ENCODE data around the gene NR1H2. TPM values are rescaled to one million over a fixed set of nuclear protein-coding genes. Genes with fewer than 3 reads are reported as not detected.

Gene NR1H2
- total RNA-seq, 2 donors from 2014 or later = 57.9 to 60.0 TPM

DNA sequence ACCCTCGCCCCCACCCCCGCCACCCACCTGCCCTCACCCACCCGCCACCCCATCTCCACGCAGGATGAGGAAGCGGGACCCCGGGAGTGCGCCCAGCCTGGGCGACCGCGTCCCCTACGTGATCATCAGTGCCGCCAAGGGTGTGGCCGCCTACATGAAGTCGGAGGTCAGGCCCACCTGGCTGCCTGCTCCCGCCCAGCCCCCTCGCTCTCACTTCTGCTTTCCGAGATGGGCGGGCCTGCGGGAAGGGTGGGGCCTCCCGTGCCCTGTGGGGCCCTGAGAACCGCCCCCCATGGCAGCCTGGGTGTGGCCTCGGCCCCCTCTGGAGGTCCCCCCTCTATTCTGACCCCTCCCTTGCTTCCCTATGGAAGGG, 39.4 kb downstream of the NR1H2 start:
- H3K27ac ChIP-seq = no peak overlapping the region
- no peaks in the 10 kb centered on the region for H3K9me3 ChIP-seq
- TF ChIP-seq, protein P1, sequence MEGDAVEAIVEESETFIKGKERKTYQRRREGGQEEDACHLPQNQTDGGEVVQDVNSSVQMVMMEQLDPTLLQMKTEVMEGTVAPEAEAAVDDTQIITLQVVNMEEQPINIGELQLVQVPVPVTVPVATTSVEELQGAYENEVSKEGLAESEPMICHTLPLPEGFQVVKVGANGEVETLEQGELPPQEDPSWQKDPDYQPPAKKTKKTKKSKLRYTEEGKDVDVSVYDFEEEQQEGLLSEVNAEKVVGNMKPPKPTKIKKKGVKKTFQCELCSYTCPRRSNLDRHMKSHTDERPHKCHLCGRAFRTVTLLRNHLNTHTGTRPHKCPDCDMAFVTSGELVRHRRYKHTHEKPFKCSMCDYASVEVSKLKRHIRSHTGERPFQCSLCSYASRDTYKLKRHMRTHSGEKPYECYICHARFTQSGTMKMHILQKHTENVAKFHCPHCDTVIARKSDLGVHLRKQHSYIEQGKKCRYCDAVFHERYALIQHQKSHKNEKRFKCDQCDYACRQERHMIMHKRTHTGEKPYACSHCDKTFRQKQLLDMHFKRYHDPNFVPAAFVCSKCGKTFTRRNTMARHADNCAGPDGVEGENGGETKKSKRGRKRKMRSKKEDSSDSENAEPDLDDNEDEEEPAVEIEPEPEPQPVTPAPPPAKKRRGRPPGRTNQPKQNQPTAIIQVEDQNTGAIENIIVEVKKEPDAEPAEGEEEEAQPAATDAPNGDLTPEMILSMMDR (IDR thresholded peaks at IDR 0.05) = no peak
- H3K27me3 ChIP-seq = peaks cover 25% of the 10 kb centered on the region
- peaks cover 5% of the 10 kb centered on the region for H3K4me1 ChIP-seq
- H3K9ac ChIP-seq (ENCODE audit: low read depth in 2 of 2, low read length in 2 of 2) = no peak overlapping the region
- no peaks in the 10 kb centered on the region for H3K36me3 ChIP-seq
- intact Hi-C loops (cut with DNase I) = no loop called here
- H3K4me3 ChIP-seq = no peak overlapping the region
- DNase-seq = peak; percentile 59

DNA sequence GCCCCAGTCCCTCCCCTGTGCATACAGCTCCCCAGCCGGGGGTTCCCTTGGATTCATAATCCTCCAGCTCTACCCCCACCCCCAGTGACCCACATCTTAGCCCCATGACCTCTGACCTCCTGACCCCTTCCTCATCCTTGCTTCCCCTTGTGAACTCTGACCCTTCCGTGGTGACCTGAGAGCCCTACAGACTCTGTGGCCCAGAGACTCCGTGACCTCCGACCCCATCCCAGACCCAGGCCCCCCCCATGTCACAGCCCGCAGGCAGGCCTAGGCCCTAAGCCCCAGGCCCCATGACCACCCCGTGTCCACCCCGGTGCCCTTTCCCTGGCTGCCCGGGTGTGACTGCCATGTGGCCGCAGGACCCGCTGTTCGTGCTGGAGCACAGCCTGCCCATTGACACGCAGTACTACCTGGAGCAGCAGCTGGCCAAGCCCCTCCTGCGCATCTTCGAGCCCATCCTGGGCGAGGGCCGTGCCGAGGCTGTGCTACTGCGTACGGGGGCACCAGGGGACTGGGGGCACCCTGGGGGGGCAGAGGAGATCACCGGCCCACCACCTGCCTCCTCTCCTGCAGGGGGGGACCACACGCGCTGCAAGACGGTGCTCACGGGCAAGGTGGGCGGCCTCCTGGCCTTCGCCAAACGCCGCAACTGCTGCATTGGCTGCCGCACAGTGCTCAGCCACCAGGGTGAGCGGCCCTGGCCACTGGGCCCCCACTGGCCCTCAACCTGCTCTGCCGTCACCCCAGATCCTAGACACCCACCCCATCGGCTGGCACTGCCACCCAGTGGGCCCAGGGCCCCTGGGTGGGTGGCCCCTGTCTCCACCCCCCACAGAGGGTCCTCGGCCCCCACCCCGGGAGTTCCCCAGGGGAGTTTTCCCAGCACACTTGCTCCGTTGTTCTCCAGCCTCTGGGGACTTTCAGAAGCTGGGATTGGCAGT, 40.0 kb downstream of the NR1H2 start:
- H3K27ac ChIP-seq = no peak overlapping the region
- no peak overlapping the region for H3K9ac ChIP-seq (ENCODE audit: low read depth in 2 of 2, low read length in 2 of 2)
- TF ChIP-seq, protein P1 (IDR thresholded peaks at IDR 0.05) = no peak
- H3K4me1 ChIP-seq = peaks cover 5% of the 10 kb centered on the region
- no peaks in the 10 kb centered on the region for H3K9me3 ChIP-seq
- intact Hi-C loops (cut with DNase I) = no loop called here
- no peak for DNase-seq
- H3K36me3 ChIP-seq = no peaks in the 10 kb centered on the region
- no peak overlapping the region for H3K4me3 ChIP-seq
- H3K27me3 ChIP-seq = peaks cover 25% of the 10 kb centered on the region

DNA sequence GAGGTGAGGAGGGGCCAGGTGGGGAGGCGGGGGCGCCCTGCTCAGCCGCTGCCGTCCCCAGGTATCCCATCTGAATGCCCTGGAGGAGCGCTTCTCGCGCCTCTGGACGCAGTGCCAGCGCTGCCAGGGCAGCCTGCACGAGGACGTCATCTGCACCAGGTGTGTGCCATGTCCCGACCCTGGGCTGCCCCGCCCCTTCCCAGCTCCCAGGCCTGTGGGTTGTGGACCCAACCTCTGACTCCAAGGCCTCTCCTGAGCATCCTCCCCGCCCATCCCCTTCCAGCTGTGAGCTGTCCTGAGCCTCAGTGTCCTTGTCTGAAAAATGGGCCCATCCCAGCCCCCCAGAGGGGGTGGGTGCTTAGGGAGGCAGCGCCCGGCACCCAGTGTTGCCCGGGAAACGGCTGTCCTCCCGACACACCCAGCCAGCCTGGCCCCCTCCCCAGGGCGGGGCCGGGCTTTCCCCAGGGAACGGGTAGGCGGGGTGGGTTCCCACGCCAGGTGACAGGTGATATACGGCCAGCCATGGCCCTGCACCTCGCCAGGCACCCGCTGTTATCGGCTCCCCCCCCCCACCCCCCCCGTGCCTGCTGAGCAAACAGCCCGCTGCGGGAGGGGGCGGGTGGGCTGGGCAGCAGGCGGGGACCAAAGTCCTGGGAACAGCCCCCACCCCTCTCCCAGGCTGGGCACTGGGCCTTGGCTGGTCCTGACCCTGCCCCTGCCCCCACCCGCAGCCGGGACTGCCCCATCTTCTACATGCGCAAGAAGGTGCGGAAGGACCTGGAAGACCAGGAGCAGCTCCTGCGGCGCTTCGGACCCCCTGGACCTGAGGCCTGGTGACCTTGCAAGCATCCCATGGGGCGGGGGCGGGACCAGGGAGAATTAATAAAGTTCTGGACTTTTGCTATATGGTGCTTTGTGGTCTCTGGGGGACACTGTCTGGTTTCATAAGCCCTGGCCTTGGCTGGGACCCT, 41.1 kb downstream of the NR1H2 start:
- H3K9me3 ChIP-seq = no peaks in the 10 kb centered on the region
- intact Hi-C loops (cut with DNase I) = no loop called here
- H3K27ac ChIP-seq = no peak overlapping the region
- no peak overlapping the region for H3K4me3 ChIP-seq
- H3K27me3 ChIP-seq = peaks cover 25% of the 10 kb centered on the region
- H3K9ac ChIP-seq (ENCODE audit: low read depth in 2 of 2, low read length in 2 of 2) = peak overlapping the region in 1 of 2 donors; percentile 43
- TF ChIP-seq, protein P1 (IDR thresholded peaks at IDR 0.05) = no peak
- H3K36me3 ChIP-seq = no peaks in the 10 kb centered on the region
- DNase-seq = peak; percentile 68
- H3K4me1 ChIP-seq = peaks cover 5% of the 10 kb centered on the region

DNA sequence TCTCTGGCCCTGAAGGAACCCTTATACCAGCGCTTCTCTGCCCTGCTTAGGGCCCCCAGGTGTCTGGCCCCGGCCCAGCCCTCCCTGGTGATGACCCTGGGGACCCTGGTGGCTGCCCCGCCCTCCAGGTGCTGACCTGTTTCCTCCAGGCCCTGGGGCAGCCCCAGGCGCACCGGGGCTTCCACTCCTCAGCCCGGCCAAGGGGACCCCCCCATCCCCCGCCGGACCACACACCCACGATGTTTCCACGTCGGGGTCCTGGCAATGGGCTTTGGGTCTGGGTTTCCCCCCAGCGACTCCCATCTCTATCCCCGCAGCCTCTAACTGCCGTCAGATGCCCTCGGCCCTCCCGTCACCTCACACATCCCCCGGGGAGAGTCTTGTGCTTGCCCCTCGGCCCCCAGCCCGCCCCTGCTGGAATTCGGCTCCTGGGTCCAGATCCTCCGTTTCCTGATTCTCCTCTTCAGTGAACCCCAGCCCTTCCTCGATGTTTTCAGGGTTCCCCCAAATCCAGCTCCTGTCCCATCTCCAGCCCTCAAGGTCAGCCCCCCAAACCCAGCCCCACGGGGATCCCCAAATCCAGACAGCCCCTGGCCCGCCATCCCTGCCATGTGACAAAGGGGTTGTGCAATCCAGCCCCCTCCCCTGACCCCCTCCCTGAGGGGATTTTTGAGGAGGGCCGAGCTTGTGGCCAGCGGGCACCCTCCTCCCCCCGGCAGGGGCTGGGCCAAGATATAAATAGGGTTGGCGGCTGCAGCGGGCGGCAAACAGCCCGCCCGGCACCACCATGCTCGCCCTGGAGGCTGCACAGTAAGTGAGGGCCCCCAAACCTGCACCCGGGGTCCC, 42.1 kb downstream of the NR1H2 start, which contains the start of gene SPIB:
TSS of gene SPIB (plus strand) at position 763 of the 846 bp plus-strand sequence. CDS start at position 788, 25 bp downstream.
- peaks cover 5% of the 10 kb centered on the region for H3K4me1 ChIP-seq
- H3K9ac ChIP-seq (ENCODE audit: low read depth in 2 of 2, low read length in 2 of 2) = peak within 1 kb of the TSS in 1 of 2 donors; percentile 43
- peak within 1 kb of the TSS; percentile 15 for H3K4me3 ChIP-seq
- DNase-seq = no peak
- no peaks in the 10 kb centered on the region for H3K9me3 ChIP-seq
- H3K27me3 ChIP-seq = peaks cover 25% of the 10 kb centered on the region
- no peaks in the 10 kb centered on the region for H3K36me3 ChIP-seq
- H3K27ac ChIP-seq = no peak within 1 kb of the TSS
- intact Hi-C loops (cut with DNase I) = no loop called here
- TF ChIP-seq, protein P1 (IDR thresholded peaks at IDR 0.05) = no peak

Measured in colonic mucosa (tissue), 4 donors.